ENCODE results near the gene NFS1.

- TF ChIP-seq HOXA7 (CRISPR knock-in tag; IDR thresholded peaks at IDR 0.05) (no peak), KDM1A (IDR thresholded peaks at IDR 0.05; ENCODE audit: low read depth) (no peak), HDAC2 (IDR thresholded peaks at IDR 0.05) (no peak), CBX8 (IDR thresholded peaks at IDR 0.05) (no peak), JUNB (IDR thresholded peaks at IDR 0.05) (no peak), SREBF2 (IDR thresholded peaks at IDR 0.05) (no peak), POLR2A (IDR thresholded peaks at IDR 0.05; ENCODE audit: low read length) (no peak), RCOR1 (IDR thresholded peaks at IDR 0.05; ENCODE audit: low read depth, low read length) (no peak), ESRRA (IDR thresholded peaks at IDR 0.05; ENCODE audit: borderline replicate concordance, low read length) (no peak), NPAS2 (CRISPR knock-in tag; IDR thresholded peaks at IDR 0.05; ENCODE audit: borderline replicate concordance) (no peak)
- TF ChIP-seq, protein P1, sequence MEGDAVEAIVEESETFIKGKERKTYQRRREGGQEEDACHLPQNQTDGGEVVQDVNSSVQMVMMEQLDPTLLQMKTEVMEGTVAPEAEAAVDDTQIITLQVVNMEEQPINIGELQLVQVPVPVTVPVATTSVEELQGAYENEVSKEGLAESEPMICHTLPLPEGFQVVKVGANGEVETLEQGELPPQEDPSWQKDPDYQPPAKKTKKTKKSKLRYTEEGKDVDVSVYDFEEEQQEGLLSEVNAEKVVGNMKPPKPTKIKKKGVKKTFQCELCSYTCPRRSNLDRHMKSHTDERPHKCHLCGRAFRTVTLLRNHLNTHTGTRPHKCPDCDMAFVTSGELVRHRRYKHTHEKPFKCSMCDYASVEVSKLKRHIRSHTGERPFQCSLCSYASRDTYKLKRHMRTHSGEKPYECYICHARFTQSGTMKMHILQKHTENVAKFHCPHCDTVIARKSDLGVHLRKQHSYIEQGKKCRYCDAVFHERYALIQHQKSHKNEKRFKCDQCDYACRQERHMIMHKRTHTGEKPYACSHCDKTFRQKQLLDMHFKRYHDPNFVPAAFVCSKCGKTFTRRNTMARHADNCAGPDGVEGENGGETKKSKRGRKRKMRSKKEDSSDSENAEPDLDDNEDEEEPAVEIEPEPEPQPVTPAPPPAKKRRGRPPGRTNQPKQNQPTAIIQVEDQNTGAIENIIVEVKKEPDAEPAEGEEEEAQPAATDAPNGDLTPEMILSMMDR (IDR thresholded peaks at IDR 0.05): no peak
- TF ChIP-seq, protein P2, sequence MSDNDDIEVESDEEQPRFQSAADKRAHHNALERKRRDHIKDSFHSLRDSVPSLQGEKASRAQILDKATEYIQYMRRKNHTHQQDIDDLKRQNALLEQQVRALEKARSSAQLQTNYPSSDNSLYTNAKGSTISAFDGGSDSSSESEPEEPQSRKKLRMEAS (IDR thresholded peaks at IDR 0.05): no peak
These were observed 33.5 kb upstream of the NFS1 start for GRCh38 chr20:35732644-35732982.
